SHP77 treated with DMSO at 0.1 percent for 48 hours (cell line): ENCODE measurements around the gene DPY19L2.
"Not testable (repeated sequence)": the region's sequence is repeated elsewhere in the genome, so short reads cannot be mapped to it uniquely, and the experiment has no call there.

Experiments used
- DNase-seq: peaks from one replicate; lab custom pipeline; 2025; lab: John Stamatoyannopoulos, UW

Gene DPY19L2

DNA sequence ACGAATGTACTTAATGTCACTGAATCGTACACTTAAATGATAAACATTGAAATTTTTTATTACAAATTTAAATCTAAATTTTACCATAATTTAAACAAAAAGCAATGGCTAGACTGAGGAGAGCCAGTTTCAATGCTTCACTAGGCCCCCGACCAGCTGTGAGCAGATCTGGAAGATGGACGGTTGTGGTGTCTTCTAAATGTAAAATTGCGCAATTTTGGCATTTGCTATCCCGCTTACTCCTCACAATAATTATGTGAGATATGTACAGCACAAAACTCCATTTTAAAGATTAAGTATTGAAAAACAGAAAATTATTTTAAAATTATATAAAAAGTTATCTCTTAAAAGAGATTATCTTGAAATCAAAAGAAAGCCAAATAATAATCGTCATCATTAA is 5.3 kb downstream of the DPY19L2 start:
- not testable (repeated sequence) for DNase-seq

DNA sequence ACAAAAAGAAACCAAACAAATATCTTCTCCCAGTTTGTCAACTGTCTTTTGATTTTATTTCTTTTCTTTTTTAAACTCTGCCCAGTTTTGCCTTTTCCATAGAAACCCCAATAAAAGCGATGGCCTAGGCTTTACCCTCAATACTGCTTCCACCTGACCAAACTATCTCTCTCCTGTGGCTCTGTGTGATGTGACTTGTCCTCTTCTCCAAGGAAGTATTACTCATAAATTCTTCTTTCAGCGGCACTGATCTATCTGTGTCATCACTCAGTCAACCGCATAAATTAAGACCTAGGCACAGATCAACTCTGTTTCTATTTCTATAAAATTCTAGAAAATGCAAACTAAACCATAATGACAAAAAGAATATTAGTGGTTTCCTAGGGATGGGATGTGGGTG is 9.8 kb downstream of the DPY19L2 start:
- DNase-seq = not testable (repeated sequence)

DNA sequence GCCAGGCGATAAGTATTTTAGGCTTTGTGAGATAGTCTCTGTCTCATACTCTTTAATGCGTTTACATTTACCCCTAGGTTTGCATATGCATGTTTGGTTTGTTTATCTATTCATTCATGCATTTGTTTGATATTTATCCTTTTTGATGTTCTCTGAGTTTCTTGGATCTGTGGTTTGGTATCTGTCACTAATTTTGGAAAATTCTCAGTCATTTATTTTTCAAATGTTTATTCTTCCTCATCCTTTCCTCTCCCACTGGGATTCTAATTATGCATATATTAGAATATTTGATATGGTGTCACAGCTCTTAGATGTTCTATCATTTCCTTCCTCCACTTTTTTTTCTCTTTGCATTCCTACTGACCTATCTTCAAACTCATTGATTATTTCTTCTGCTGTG is 11.9 kb downstream of the DPY19L2 start:
- DNase-seq = not testable (repeated sequence)

DNA sequence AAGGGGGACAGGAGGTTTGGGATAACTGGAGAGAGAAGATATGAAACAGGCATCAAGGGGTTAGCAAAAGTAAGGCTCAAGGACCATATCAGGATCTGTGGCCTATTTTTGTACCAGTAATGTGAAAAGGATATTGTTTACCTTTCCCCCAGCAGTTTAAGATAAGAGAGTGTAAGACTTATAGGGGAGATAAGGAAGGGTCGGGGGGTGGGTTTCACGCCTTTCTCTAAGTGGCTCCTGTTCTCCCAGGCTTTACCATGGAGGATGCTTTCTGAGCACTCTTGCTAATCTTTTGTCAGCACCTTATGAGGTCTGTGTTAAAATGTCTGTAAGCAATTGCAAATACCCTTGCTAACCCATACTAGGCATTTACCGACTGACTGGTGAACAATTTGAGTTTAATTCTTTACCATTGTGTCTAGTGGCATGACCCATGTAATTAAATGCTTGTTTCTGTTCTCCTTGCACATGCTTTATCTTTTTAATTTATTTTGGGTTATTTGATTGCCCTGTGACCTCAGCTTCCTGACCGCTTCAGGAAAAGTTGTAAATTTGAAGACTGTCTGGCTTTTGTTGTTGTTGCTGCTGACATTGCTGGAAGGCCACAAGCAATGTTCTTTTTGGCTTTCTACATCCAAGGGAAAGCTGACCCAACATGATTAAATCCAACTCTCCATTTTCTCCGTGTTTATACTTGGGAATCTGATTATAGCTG is 12.6 kb downstream of the DPY19L2 start:
- DNase-seq = not testable (repeated sequence)

DNA sequence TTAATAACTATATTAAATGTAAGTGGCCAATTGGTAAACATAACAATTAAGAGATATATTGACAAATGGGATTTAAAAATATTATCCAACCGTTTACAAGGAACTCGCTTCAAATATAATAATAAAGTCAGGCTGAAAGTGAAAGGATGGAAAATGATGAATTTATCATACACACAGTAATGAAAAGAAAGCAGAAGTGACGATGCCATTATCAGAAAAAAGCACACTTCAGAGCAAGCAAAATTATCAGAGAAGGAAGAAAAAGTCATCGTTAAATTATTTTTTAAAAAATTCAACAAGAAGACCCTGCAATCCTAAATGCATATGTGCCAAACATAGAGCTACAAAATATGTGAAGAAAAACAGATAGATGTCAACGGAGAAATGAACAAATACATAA is 13.8 kb downstream of the DPY19L2 start:
- DNase-seq = not testable (repeated sequence)

DNA sequence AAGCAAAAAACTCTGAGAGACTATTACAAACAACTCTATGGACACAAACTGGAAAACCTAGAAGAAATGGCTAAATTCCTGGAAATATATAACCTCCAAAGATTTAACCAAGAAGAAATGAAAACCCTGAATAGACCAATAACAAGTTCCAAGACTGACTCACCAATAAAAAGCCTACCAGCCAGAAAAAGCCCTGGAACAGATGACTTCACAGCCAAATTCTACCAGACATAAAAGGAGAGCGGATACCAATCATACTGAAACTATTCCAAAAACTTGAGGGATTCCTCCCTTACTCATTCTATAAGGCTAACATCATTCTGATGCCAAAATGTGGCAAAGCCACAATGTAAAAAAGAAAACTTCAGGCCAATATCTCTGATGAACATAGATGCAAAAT is 18.8 kb downstream of the DPY19L2 start:
- not testable (repeated sequence) for DNase-seq

DNA sequence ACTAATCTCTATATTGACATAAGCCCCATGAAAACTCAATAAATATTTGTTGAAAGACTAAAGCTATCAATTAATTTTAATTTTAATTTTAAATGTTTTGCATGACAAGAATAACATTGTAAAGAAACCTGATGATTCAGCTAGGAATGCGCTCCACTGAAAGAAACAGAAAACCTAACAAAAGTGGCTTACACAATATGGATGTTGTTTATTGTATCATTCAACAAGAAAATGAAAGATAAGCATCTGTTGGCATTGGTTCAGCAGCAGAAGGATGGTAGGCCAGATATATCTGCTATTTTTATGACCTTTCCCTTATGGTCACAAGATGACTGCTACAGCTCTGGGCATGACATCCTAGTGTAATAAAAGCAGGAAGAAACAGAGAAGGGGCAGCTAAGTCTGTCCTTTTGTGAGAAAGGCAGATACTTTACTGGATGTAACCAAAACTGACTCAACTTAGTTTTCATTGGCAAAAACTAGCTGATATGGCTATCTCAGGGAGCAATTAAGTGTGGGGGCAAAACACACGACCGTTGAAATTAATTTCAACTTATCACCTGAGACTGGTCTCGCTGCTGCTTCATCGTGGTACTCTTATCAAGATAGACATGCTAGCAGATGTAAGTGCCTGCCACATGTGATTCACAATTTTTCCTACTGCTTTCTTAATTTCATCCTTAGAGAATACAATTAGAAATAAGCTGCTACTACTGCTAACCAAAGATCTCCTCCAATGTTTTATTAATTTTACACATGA is 24.7 kb downstream of the DPY19L2 start:
- not testable (repeated sequence) for DNase-seq

DNA sequence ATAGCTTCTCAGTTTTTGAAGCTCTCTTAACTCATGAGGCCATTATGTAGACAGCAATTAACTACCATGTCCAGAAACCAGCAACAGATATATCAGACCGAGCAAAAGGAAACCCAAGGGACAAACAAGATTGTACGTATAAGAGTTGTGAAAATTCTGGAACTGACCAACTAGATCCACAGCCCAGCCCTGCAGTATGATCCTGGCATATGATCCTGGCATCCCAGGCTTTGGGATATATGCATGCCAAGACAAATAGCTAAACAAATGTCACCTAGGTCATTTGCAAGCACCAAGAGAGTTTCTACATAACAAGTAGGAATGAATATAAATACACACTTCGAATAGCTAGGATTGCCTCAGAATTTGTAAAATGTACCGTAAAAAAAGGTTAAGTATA is 44.0 kb downstream of the DPY19L2 start:
- not testable (repeated sequence) for DNase-seq

DNA sequence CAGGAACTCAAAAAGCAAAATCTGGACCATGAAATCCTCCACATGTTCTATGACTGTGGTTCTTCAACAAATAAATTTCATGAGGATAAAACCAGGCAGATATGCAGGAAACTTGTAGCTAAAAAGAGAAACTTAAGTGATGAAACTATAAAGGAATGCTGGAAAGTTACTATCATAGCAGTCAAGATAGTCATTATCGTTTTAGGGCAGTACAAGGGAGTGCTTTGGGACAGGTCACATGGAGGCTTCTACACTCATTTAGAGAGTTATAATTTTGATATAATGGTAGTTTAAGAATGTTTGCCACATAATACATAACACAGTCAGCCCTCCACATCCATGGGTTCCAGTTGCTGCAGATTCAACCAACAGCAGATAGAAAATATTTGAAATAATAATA is 52.7 kb downstream of the DPY19L2 start:
- DNase-seq = not testable (repeated sequence)

DNA sequence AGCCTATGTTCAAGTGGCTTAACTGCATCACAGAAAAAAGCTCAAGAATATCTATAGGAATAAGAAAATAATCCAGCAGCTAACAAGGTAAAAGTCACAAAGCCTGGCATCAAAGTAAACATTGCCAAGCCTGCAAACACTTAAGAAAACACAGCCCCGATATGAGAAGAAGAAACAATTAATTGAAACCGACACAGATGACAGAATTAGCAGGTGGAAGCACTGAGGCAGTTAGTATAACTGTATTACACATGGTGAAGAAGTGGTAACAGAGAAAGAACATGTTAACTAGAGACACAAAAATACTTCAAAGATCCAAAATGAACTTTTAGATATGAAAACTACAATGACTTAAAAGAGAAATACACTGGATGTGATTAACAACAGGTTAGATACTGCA is 57.0 kb downstream of the DPY19L2 start:
- DNase-seq = not testable (repeated sequence)

DNA sequence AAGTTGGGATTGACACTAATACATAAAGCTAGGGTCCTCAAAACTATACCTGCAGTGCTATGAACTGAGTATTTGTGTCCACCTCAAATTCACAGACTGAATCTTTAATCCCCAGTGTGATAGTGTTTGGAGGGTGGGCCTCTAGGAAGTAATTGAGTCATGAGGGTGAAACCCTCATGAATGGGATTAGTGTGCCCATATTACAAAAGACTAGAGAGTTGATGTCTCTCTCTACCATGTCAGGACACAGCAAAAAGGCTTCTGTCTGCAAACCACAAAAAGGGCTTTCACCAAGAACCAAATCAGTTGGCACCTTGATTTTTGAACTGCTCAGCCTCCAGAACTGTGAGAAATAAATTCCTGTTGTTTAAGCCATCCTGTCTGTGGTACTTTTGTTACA is 59.0 kb downstream of the DPY19L2 start:
- not testable (repeated sequence) for DNase-seq

DNA sequence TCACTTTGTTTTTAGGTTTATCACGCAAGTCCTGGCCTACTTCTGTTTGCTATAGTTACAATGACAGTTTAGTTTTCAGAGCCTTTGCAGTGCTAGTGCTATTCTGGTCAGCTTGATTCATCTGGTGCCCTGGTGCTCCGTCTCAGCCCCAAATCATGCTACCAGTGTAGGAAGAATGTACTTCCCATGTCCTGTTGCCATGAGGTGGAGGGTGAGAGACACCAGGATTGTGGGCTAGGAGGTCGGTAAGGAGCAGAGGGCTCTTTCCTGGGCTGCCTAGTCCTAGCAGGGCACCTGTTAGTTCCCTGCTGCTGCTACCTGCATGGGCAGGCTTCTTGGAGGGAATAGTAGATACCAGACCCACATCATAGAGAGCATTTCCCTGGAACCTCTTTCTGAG is 63.3 kb downstream of the DPY19L2 start:
- DNase-seq = not testable (repeated sequence)

DNA sequence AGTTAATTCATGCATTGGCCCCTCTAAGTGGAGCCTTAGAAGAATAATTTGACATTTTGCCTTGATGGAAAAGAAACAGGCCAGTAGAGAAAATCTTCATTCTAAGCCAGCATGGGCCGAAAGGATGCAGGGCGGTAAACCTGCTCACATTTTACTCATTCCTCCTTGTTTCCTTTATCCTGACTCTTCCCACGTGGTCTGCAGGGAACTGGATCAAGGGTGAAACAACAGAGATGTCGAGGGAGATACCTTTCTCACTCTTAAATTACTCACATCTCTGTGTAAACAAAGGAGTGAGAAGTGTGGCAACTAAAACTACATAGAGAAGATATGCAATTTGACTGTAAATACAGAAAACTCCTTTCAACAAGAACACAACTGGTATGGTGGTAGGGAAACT is 73.5 kb downstream of the DPY19L2 start:
- not testable (repeated sequence) for DNase-seq

DNA sequence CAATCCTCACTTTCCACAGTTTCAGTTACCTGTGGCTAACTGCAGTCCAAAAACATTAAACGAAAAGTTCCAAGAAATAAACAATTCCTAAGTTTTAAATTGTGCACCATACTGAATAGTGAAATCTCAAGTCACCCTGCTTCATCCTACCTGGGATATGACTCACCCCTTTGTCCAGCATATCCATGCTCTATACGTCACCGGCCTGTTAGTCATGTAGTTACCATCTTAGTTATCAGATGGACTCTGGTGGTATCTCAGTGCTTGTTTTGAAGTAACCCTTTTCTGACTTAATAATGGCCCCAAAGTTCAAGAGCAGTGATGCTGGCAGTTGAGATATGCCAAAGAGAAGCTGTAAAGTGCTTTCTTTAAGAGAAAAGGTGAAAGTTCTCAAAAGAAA is 83.9 kb downstream of the DPY19L2 start:
- DNase-seq = not testable (repeated sequence)

DNA sequence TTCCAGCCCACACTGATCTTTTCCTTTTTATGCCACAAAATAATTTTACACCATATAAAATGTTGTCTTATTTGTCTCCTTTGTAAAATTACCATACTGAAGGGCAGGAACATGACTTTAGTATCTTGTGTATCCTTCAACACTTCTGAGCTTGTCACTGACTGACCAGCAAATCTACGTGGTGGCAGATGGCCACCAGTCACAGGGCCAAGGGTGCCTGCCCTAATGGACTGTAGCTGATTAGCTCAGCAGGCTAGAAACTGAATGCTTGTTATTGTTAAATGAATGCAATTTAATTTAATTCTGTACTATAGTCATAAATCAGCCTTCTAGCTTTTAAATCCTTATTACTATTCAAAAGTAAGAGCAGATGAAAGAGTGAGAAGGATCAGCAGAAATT is 85.0 kb downstream of the DPY19L2 start:
- not testable (repeated sequence) for DNase-seq

DNA sequence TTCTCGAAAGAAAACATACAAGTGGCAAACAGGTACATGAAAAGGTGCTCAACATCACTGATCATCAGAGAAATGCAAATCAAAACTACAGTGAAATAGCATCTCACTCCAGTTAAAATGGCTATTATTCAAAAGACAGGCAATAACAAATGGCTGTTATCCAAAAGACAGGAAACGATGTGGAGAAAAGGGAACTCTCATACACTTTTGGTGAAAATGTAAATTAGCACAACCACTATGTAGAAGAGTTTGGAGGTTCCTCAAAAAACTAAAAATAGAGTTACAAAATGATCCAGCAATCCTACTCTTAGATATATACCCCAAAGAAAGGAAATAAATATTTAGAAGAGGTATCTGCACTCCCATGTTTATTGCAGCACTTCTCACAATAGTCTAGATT is 90.7 kb downstream of the DPY19L2 start:
- not testable (repeated sequence) for DNase-seq

DNA sequence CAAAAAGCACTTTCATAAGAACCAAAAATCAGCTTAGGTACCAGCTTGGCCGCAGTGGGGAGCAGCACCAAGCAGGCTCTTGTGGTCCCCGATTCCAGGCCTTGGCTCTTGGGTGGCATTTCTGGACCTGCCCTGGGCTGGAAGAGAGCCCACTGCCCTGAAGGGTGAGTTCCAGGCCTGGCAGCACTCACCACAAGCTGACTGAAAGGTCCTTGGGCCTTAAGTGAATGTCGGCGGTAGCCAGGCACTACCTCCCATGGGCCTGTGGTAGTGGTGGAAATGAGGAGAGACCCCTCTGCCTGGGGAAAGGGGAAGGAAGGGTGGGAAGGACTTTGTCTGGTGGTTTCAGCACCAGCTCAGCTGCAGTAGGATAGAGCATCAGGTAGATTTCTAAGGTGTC is 96.3 kb downstream of the DPY19L2 start:
- DNase-seq = not testable (repeated sequence)

DNA sequence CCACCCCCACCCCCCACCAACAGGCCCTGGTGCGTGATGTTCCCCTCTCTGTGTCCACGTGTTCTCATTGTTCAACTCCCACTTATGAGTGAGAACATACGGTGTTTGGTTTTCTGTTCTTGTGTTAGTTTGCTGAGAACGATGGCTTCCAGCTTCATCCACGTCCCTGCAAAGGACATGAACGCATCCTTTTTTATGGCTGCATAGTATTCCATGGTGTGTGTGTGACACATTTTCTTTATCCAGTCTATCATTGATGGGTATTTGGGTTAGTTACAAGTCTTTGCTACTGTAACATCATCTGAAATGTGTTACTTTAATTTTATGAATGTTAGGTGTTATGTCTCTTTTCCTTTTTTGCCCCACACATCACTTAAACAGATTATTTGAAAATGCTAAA is 109.8 kb downstream of the DPY19L2 start:
- not testable (repeated sequence) for DNase-seq

DNA sequence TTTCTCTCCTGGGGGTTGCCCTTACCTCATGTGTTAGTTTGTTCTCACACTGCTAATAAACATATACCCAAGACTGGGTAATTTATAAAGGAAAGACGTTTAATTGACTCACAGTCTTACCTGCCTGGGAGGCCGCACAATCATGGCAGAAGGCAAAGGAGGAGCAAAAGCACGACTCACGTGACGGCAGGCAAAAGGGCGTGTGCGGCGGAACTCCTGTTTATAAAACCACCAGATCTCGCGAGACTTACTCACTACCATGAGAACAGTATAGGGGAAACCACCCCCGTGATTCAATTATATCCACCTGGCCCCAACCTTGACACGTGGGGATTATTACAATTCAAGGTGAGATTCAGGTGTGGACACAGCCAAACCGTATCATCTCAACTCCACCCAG is 116.9 kb downstream of the DPY19L2 start:
- DNase-seq = not testable (repeated sequence)

DNA sequence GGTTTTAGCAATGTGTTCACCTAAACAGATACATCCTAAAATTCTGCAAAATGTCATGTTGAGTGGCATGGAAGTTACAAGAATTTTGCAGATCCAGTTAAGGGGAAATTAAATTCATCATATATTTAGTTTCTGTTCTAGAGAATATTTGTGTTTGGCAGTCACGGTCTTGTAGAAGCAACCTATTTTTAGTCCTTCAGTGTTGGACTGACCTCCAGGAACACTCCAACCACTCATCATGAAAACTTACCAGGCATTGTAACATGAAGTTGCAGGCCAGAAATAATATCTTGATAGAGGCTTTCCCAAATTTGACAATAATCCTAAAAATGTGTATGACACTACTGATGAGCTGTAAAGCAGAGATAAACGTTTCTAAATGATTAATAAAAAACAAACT is 119.3 kb downstream of the DPY19L2 start:
- not testable (repeated sequence) for DNase-seq

DNA sequence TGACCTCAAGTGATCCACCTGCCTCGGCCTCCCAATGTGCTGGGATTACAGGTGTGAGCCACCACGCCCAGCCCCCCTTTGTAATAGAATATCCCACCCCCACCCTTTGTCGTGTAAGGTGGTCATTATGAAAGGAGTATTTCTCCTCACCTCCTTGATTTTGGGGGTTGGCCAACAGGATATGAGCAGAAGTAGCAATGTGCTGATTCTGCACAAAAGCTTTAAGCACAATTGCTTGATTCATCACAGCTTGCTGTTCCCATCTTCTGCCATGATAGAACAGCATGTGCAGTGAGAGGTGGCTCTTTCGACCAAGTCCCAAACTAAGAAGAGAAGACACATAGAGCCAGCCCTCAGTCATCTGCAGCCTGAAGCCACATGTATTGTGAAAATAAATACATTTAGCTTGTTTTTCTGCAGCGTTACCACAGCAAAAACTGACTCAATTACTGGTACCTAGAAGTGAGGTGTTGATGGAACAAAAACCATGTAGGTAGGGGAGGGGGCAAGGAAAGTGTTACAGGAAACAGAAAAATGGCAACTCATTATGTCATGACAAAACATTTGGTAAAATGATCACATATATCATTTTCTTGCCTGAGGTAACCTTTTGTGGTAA is 122.9 kb downstream of the DPY19L2 start:
- not testable (repeated sequence) for DNase-seq

DNA sequence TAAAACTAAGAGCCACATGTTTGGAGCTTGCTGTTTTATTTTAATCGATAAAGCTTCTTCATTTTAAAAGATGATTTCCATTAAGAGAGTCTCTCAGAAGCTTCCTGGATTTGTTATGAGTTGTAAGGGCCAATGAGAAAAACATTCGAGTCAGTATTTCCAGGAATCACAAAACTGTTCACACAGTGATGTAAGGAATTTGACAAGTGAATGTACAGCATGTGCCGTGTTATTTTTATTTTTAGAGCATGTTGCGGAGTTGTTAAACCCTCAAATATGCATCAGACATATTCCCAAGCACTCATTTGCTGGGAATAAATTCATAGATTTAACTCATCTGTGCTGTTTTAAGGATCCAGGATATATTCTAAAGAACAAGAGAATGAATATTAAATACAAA is 129.6 kb downstream of the DPY19L2 start:
- not testable (repeated sequence) for DNase-seq

DNA sequence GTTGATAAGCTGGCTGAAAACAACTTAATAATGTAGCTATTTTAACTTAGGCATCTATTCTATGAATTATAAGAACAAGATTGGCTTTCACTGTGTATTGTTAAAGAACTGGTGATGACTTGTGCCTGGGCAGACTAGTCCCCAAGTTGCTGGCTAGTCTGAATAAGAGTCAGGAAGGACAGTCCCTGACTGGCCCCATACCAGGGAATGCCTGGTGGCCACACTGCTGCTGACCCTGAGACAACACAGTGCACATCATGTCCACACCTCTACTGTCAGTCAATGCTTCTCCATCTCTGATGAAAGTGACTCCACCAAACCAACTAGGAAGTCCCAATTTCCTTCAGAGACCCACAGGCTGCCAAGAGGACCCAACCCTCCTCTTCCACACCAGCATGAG is 130.5 kb downstream of the DPY19L2 start:
- not testable (repeated sequence) for DNase-seq
